IMR-90 (cell line): ENCODE data around the gene SBF2. TPM values are rescaled to one million over a fixed set of nuclear protein-coding genes. Genes with fewer than 3 reads are reported as not detected.
A peak's percentile ranks its signal among the peaks of the same experiment; 100 is the strongest.

Experiments used
- ATAC-seq: fragments of 200-7000 bp; cut with Tn5 transposase; 2 replicates; pipeline ENCODE4 v1.9.1; 2020; ENCODE audit warnings: low read depth, mild to moderate bottlenecking, moderate library complexity
- BruUV-seq: library from RNA; stranded (reverse); fragments of 400-500 nt; replicated peaks from 2 replicates; lab custom pipeline; 2021; lab: Mats Ljungman, UMichigan
- CTCF ChIA-PET: fragments of 300-600 bp; formaldehyde crosslinking; extraction: SDS; loops from one replicate; lab custom pipeline; 2021; ENCODE audit warnings: antibody characterized with exemption; lab: Yijun Ruan, JAX
- POLR2A ChIA-PET: fragments of 300-600 bp; sonication (Branson Sonifier 250); formaldehyde crosslinking; loops from one replicate; lab custom pipeline; 2022; ENCODE audit warnings: antibody characterized with exemption; ENCODE audit not compliant: unreplicated experiment; lab: Charles Lee
- DNase-seq: peaks from one replicate; pipeline ENCODE4 v3.0.0; 2013
- H2AFZ ChIP-seq: replicated peaks from 2 replicates; pipeline ENCODE3; 2013; ENCODE audit warnings: low read length, mild to moderate bottlenecking; ENCODE audit not compliant: poor library complexity
- H2AK5ac ChIP-seq: 2 replicates; pipeline ENCODE4 v1.6.1; 2013; ENCODE audit warnings: low read depth, low read length, inconsistent platforms
- H2AK9ac ChIP-seq: replicated peaks from 2 replicates; pipeline ENCODE3; 2013; ENCODE audit warnings: mild to moderate bottlenecking, low read depth, low read length, moderate library complexity; ENCODE audit not compliant: poor library complexity
- H2BK120ac ChIP-seq: 2 replicates; pipeline ENCODE4 v1.6.1; 2013; ENCODE audit warnings: low read depth, low read length, inconsistent platforms
- H2BK15ac ChIP-seq: 3 replicates; pipeline ENCODE4 v1.6.1; 2013; ENCODE audit warnings: low read depth, low read length, inconsistent platforms
- H2BK20ac ChIP-seq: 2 replicates; pipeline ENCODE4 v1.6.1; 2013; ENCODE audit warnings: low read depth, mild to moderate bottlenecking, inconsistent platforms, low read length, moderate library complexity
- H2BK5ac ChIP-seq: 2 replicates; pipeline ENCODE4 v1.6.1; 2013; ENCODE audit warnings: mild to moderate bottlenecking, low read depth, low read length, inconsistent platforms; ENCODE audit not compliant: poor library complexity, severe bottlenecking
- H3K14ac ChIP-seq: replicated peaks from 2 replicates; pipeline ENCODE4 v1.6.1; 2013; ENCODE audit warnings: low read depth, low read length, inconsistent platforms
- H3K18ac ChIP-seq: 2 replicates; pipeline ENCODE4 v1.6.1; 2013; ENCODE audit warnings: low read depth, low read length, control low read depth
- H3K23ac ChIP-seq: 2 replicates; pipeline ENCODE4 v1.6.1; 2013; ENCODE audit warnings: low read depth, low read length, inconsistent platforms
- H3K27ac ChIP-seq: 2 replicates; pipeline ENCODE4 v1.5.1; 2013; ENCODE audit warnings: mild to moderate bottlenecking, control low read depth, low read length; ENCODE audit not compliant: insufficient read depth
- H3K27me3 ChIP-seq: 2 replicates; pipeline ENCODE4 v1.6.1; 2013; ENCODE audit warnings: low read length; ENCODE audit not compliant: control insufficient read depth, insufficient read depth
- H3K36me3 ChIP-seq: 2 replicates; pipeline ENCODE4 v1.6.1; 2013; ENCODE audit warnings: low read length, mixed read lengths; ENCODE audit not compliant: control insufficient read depth, insufficient read depth
- H3K4ac ChIP-seq: 2 replicates; pipeline ENCODE4 v1.6.1; 2013; ENCODE audit warnings: low read depth, low read length, inconsistent platforms
- H3K4me1 ChIP-seq: 2 replicates; pipeline ENCODE4 v1.6.1; 2013; ENCODE audit warnings: low read length, mixed read lengths; ENCODE audit not compliant: control insufficient read depth, insufficient read depth
- H3K4me2 ChIP-seq: 2 replicates; pipeline ENCODE4 v1.6.1; 2013; ENCODE audit warnings: low read depth, mild to moderate bottlenecking, control low read depth, low read length, moderate library complexity
- H3K4me3 ChIP-seq: 2 replicates; pipeline ENCODE4 v1.5.1; 2013; ENCODE audit warnings: low read depth, mild to moderate bottlenecking, control low read depth, low read length, moderate library complexity; ENCODE audit not compliant: insufficient read depth
- H3K56ac ChIP-seq: 2 replicates; pipeline ENCODE4 v1.6.1; 2013; ENCODE audit warnings: low read length, inconsistent platforms; ENCODE audit not compliant: insufficient read depth; ENCODE audit errors: extremely low read depth
- H3K79me1 ChIP-seq, 2 experiments: 2 replicates each; pipeline ENCODE4 v1.6.1; 2013; ENCODE audit warnings: low read length in 2 of 2, inconsistent platforms in 1 of 2, low read depth in 1 of 2
- H3K9ac ChIP-seq: 2 replicates; pipeline ENCODE4 v1.6.1; 2013; ENCODE audit warnings: low read depth, low read length, control low read depth
- H3K9me1 ChIP-seq: 2 replicates; pipeline ENCODE4 v1.6.1; 2013; ENCODE audit warnings: low read length, inconsistent platforms; ENCODE audit not compliant: insufficient read depth
- H3K9me3 ChIP-seq: 2 replicates; pipeline ENCODE4 v1.6.1; 2013; ENCODE audit warnings: low read length; ENCODE audit not compliant: control insufficient read depth, insufficient read depth
- H4K20me1 ChIP-seq: 2 replicates; pipeline ENCODE4 v1.6.1; 2013; ENCODE audit warnings: low read length, inconsistent platforms; ENCODE audit not compliant: insufficient read depth
- H4K5ac ChIP-seq: 2 replicates; pipeline ENCODE4 v1.6.1; 2013; ENCODE audit warnings: mild to moderate bottlenecking, low read depth, low read length, control low read depth
- H4K8ac ChIP-seq, 2 experiments: 2 replicates each; pipeline ENCODE4 v1.6.1; 2013; ENCODE audit warnings: low read depth in 2 of 2, low read length in 2 of 2, control low read depth in 1 of 2, inconsistent platforms in 1 of 2
- H4K91ac ChIP-seq: 2 replicates; pipeline ENCODE4 v1.6.1; 2013; ENCODE audit warnings: low read depth, low read length, inconsistent platforms; ENCODE audit not compliant: insufficient read depth
- CEBPB ChIP-seq: IDR thresholded peaks from 2 replicates; pipeline ENCODE4 v1.6.1; 2012; ENCODE audit warnings: low read depth, low read length, improper control_type of control experiment
- MAFK ChIP-seq: IDR thresholded peaks from 2 replicates; pipeline ENCODE4 v1.6.1; 2012; ENCODE audit warnings: low read depth, low read length, improper control_type of control experiment
- MAZ ChIP-seq: IDR thresholded peaks from 2 replicates; pipeline ENCODE4 v1.6.1; 2012; ENCODE audit warnings: low read depth, mild to moderate bottlenecking, low read length, improper control_type of control experiment, moderate library complexity, borderline replicate concordance
- MXI1 ChIP-seq: IDR thresholded peaks from 2 replicates; pipeline ENCODE4 v1.6.1; 2012; ENCODE audit warnings: low read depth, mild to moderate bottlenecking, low read length, moderate library complexity, borderline replicate concordance
- RCOR1 ChIP-seq: IDR thresholded peaks from 2 replicates; pipeline ENCODE4 v1.6.1; 2012; ENCODE audit warnings: mild to moderate bottlenecking, low read length, improper control_type of control experiment; ENCODE audit not compliant: insufficient replicate concordance
- WGBS, 2 experiments: methylation state at CpG; one replicate each; pipeline versions ENCODE4 v1.1.5 to v1.1.7; 2013; ENCODE audit warnings: missing lambda C conversion rate in 2 of 2; ENCODE audit not compliant: insufficient read length in 1 of 2; ENCODE audit errors: extremely low coverage in 2 of 2; 5-methylcytosine and 5-hydroxymethylcytosine counted together
- dilution Hi-C: fragments of 300-500 bp; cut with HindIII; formaldehyde crosslinking; loops from one replicate; pipeline ENCODE4 v1.14.3; 2018; ENCODE audit warnings: low sequenced_read_pairs; ENCODE audit not compliant: unreplicated experiment
- in situ Hi-C: fragments of 300-500 bp; cut with MboI; formaldehyde crosslinking; loops from 3 replicates; pipeline ENCODE4 v1.14.3; 2019; ENCODE audit warnings: low sequenced_read_pairs, inconsistent platforms, mixed read lengths
- intact Hi-C: fragments of 100-400 bp; cut with micrococcal nuclease; formaldehyde crosslinking; loops from 2 replicates; pipeline ENCODE4 v1.10.0; 2022
- polyA plus RNA-seq, 3 experiments: library from polyadenylated mRNA; depleted of rRNA; stranded (reverse); fragments of >200 nt; gene quantifications; 2 replicates each; pipeline ENCODE4 v1.2.3, GENCODE V29; 2012; ENCODE audit warnings: low replicate concordance in 1 of 3
- total RNA-seq: library from RNA; depleted of rRNA; stranded (reverse); fragments of >200 nt; gene quantifications from 2 replicates; pipeline ENCODE4 v1.2.3, GENCODE V29; 2012

Gene SBF2
- total and polyA plus RNA-seq, 2 of the 4 experiments (the other 2 are of a cell fraction), result 23.8 to 51.8 TPM

- no peaks in the 10 kb centered on the region; the same call in 1 of the 2 replicates for H4K20me1 ChIP-seq
- intact Hi-C loops, result no loop called here
- H4K91ac ChIP-seq, result no peak overlapping the region
- H3K18ac ChIP-seq, result no peak overlapping the region
- no peak overlapping the region for H3K56ac ChIP-seq
- no peaks in the 10 kb centered on the region for H3K36me3 ChIP-seq
- no peak overlapping the region for H3K14ac ChIP-seq
- ChIA-PET CTCF (interaction anchor here (0.6 kb wide), 1 partner anchor 167 kb away, joined by 3 read pairs; no protein-coding TSS in a partner anchor), POLR2A (interaction anchor here (0.9 kb wide), 1 partner anchor 219 kb away, joined by 3 read pairs; no protein-coding TSS in a partner anchor)
- no TSS peak for BruUV-seq
- H2AFZ ChIP-seq, result no peak overlapping the region
- DNase-seq (no peak), ATAC-seq (peak; percentile 56)
- no peak overlapping the region for H3K4me3 ChIP-seq
- no peaks in the 10 kb centered on the region for H3K27me3 ChIP-seq
- no peak overlapping the region for H2BK5ac ChIP-seq
- peak overlapping the region in 1 of 2 experiments; percentile 26; a peak in 1 of 4 replicates for H4K8ac ChIP-seq
- no peaks in the 10 kb centered on the region for H3K9me3 ChIP-seq
- H3K4me2 ChIP-seq, result no peak overlapping the region; the same call in 1 of the 2 replicates
- in situ Hi-C loops, result no loop called here
- no peak overlapping the region for H2BK20ac ChIP-seq
- H2BK15ac ChIP-seq, result no peak overlapping the region
- H3K9ac ChIP-seq, result no peak overlapping the region
- H4K5ac ChIP-seq, result peak overlapping the region; percentile 56; the same call in 1 of the 2 replicates
- peaks cover 9 to 29% of the 10 kb centered on the region in 2 experiments; a peak in 3 of 4 replicates for H3K79me1 ChIP-seq
- TF ChIP-seq MAZ, result no peak
- TF ChIP-seq CEBPB, result no peak
- peak; percentile 72 for TF ChIP-seq MAFK
- TF ChIP-seq RCOR1, result no peak
- no peak for TF ChIP-seq MXI1
- H3K9me1 ChIP-seq, result no peaks in the 10 kb centered on the region
- H3K27ac ChIP-seq, result no peak overlapping the region
- peaks cover 4% of the 10 kb centered on the region; the same call in 1 of the 2 replicates for H3K4me1 ChIP-seq
- no peak overlapping the region for H3K23ac ChIP-seq
- dilution Hi-C loops, result no loop called here
- no peak overlapping the region for H3K4ac ChIP-seq
- no CpG with 5 or more reads among the region's 1 CpG for WGBS, 2 experiments
- H2AK5ac ChIP-seq, result no peak overlapping the region
- no peak overlapping the region for H2AK9ac ChIP-seq
- H2BK120ac ChIP-seq, result no peak overlapping the region
Measured at GRCh38 chr11:10087186-10087922, 206.7 kb downstream of the SBF2 start.
